ENCODE measurements around the gene SGCA. TPM values are rescaled to one million over a fixed set of nuclear protein-coding genes. Genes with fewer than 3 reads are reported as not detected.

SGCA gene
- total RNA-seq, 4 donors from 2014 or later = 1.8 to 7.8 (median 4.9) TPM

GRCh38 chr17:50135316-50136095 is 30.3 kb upstream of the SGCA start:
- Histone ChIP-seq H3K27me3 (peaks cover 0 to 7% of the 10 kb centered on the region in 2 donors), H3K4me1 (peaks cover 0 to 26% (median 5%) of the 10 kb centered on the region in 4 donors), H3K9me3 (no peaks in the 10 kb centered on the region), H3K27ac (no peak overlapping the region), H3K4me3 (no peak overlapping the region), H3K36me3 (peaks cover 0 to 64% (median 28%) of the 10 kb centered on the region in 3 donors)
- DNase-seq (ENCODE audit: low spot score in 2 of 2) = no peak
- WGBS, 2 donors = 89 to 90% methylated on average over 13 to 16 of the region's 16 CpGs
- TF ChIP-seq, protein P1, sequence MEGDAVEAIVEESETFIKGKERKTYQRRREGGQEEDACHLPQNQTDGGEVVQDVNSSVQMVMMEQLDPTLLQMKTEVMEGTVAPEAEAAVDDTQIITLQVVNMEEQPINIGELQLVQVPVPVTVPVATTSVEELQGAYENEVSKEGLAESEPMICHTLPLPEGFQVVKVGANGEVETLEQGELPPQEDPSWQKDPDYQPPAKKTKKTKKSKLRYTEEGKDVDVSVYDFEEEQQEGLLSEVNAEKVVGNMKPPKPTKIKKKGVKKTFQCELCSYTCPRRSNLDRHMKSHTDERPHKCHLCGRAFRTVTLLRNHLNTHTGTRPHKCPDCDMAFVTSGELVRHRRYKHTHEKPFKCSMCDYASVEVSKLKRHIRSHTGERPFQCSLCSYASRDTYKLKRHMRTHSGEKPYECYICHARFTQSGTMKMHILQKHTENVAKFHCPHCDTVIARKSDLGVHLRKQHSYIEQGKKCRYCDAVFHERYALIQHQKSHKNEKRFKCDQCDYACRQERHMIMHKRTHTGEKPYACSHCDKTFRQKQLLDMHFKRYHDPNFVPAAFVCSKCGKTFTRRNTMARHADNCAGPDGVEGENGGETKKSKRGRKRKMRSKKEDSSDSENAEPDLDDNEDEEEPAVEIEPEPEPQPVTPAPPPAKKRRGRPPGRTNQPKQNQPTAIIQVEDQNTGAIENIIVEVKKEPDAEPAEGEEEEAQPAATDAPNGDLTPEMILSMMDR (IDR thresholded peaks at IDR 0.05) = no peak
- no peak for TF ChIP-seq EP300 (IDR thresholded peaks at IDR 0.05)
- no peak for TF ChIP-seq POLR2A (IDR thresholded peaks at IDR 0.05)

DNA sequence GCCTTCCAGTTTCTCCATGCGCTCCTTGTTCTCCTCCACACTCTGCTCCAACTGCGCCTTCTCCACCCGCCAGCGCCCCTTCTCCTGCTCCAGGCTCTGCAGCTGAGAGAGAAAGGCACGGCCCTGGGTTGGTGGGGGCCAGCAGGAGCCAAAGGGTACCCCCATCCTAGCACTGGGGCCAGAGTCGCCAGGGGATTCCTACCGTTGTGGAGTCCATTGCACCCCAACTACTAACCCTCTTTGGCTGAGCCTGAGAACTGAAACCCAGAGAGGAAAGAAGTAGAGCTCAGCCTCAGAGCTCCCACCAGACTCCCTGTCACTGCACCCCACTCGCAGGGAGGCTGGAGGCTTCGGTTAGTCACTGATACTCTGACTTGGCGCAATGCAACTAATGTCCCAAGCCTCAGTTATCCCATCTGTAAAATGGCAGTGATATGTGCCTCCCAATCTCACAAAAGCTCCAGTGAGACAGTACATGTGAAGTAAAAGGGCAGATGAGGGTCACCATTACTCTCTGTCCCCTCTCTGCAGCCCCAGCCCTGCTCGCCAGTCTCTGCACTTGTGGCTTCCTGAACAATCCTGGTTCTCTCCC is 29.6 kb upstream of the SGCA start:
- Histone ChIP-seq H3K4me3 (no peak overlapping the region), H3K4me1 (peaks cover 0 to 29% (median 9%) of the 10 kb centered on the region in 4 donors), H3K27ac (no peak overlapping the region), H3K9me3 (no peaks in the 10 kb centered on the region), H3K36me3 (peaks cover 0 to 70% (median 35%) of the 10 kb centered on the region in 3 donors), H3K27me3 (no peaks in the 10 kb centered on the region)
- DNase-seq (ENCODE audit: low spot score in 2 of 2) = no peak
- WGBS, 2 donors = 90 to 92% methylated on average over 11 of the region's 11 CpGs
- no peak for TF ChIP-seq POLR2A (IDR thresholded peaks at IDR 0.05)
- TF ChIP-seq EP300 (IDR thresholded peaks at IDR 0.05) = no peak
- TF ChIP-seq, protein P1 (IDR thresholded peaks at IDR 0.05) = no peak

- no peak overlapping the region for H3K27ac ChIP-seq
- H3K36me3 ChIP-seq = peaks cover 0 to 79% (median 43%) of the 10 kb centered on the region in 3 donors
- WGBS, 2 donors = 84 to 93% methylated on average over 4 of the region's 4 CpGs
- DNase-seq (ENCODE audit: low spot score in 2 of 2) = no peak
- H3K27me3 ChIP-seq = no peaks in the 10 kb centered on the region
- H3K4me3 ChIP-seq = no peak overlapping the region
- H3K9me3 ChIP-seq = no peaks in the 10 kb centered on the region
- H3K4me1 ChIP-seq = peaks cover 0 to 29% (median 11%) of the 10 kb centered on the region in 4 donors
- TF ChIP-seq POLR2A (IDR thresholded peaks at IDR 0.05) = no peak
- no peak for TF ChIP-seq EP300 (IDR thresholded peaks at IDR 0.05)
- TF ChIP-seq, protein P1 (IDR thresholded peaks at IDR 0.05) = no peak
Measured at GRCh38 chr17:50137042-50137441, 28.8 kb upstream of the SGCA start.

DNA sequence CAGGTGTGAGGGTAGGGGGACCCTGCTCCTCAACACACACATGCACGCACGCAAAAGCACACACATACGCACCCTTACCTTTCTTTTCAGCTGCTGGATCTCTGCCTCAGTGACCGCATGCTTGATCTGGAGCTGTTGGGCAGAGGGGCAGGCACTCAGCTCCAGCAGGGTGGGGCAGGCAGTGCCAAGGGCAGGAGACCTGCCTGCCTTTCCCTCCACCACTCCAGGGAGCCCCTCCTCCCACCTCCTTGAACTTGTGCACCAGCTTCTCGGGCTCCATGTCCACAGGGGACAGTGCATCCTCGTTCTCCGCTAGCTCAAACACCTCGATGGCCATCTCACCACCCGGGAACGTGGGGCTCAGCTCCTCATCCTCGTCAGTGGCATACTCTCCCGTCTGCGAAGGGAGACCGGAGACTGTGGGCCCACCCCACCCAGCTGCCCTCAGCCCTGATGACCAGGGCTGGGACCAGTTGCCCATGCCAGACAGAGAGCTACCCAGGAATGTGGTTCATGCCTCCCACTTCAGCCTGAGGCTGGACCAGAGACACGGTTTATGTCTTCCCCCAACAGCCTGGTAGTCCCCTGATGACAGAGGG is 26.5 kb upstream of the SGCA start:
- TF ChIP-seq, protein P1 (IDR thresholded peaks at IDR 0.05) = no peak
- TF ChIP-seq EP300 (IDR thresholded peaks at IDR 0.05) (no peak), POLR2A (IDR thresholded peaks at IDR 0.05) (no peak)
- no peak overlapping the region for H3K4me3 ChIP-seq
- peaks cover 0 to 26% (median 11%) of the 10 kb centered on the region in 4 donors for H3K4me1 ChIP-seq
- H3K9me3 ChIP-seq = no peaks in the 10 kb centered on the region
- H3K27me3 ChIP-seq = no peaks in the 10 kb centered on the region
- peaks cover 0 to 98% (median 45%) of the 10 kb centered on the region in 3 donors for H3K36me3 ChIP-seq
- WGBS, 2 donors = 88 to 91% methylated on average over 4 to 15 of the region's 15 CpGs
- H3K27ac ChIP-seq = no peak overlapping the region
- DNase-seq (ENCODE audit: low spot score in 2 of 2) = no peak

All from tibial nerve (tissue), 4 donors.